NK-92 treated with Interleukin-12 subunit alpha and Interleukin-12 subunit beta, amount 100 ng/mL, for 24 hours (cell line): ENCODE results near the gene RFX2.
"Not testable (repeated sequence)": the region's sequence is repeated elsewhere in the genome, so short reads cannot be mapped to it uniquely, and the experiment has no call there.

Source experiments
- DNase-seq: peaks from one replicate; lab custom pipeline; 2025; lab: John Stamatoyannopoulos, UW

The RFX2 gene

GRCh38 chr19:5971714-5972354 is 138.5 kb downstream of the RFX2 start:
- no peak for DNase-seq

- no peak for DNase-seq
Measured at GRCh38 chr19:5969476-5969875, 140.8 kb downstream of the RFX2 start.

DNA sequence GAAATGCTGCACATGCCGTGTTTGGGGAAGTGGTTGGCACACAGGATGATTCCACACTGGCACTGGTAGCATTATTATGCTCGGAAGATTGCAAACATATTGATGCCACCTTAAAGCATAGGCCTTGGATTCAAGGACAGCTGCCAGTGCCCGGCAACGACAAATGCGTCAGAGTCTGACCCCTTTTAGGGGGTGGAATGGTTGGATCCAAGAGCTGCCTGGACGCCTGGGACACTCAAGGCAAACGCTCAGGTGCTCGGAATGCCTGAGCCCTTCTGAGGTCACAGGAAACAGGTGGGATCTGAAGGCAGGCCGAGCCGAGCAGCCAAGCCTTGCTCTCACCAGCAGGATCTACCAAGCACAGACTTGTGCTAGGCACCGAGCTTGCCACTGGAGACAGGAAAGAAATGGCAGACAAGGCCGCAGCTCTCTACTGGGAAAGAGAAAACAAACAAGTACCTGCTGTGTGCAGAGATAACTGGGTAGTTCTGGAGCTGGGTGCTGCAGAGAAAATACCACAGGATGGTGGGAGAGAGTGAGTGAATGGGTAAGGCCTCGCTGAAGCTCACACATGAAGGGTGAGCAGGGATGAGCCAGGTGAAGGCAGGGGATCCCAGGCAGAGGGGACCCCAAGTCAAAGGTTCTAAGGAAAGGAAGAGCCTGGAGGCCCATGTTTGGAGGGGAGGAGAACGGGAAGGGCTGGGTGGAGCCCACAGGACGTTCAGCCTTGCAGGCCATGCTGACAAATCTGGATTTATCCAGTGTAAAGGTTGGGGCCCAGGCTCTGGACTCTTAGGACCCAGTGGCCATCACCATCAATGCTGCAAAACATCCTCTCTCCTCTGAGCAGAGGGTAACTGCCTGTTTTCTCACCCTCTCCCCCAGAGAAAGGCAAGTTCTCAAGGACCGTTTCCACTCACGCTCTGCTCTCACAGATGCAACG is 141.6 kb downstream of the RFX2 start:
- no peak for DNase-seq

DNA sequence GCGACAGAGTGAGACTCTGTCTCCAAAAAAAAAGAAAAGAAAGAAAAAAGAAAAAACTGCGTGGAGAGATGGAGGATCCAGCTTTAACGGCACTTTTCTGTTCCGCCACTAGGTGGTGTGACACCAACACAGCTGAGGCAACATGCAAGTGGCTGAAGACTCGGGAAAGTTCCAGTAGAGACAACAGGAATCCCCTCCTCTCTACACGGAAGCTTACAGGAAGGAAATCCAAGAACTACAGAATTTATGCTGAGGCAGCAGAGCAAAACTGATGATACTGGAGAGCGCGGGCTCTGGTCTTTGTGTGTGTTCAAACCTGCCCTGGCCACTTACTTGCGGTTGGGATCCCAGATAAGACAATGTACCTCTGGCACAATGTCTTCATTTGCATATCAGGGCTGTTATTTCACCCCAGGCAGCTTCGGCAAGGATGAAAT is 142.3 kb downstream of the RFX2 start:
- peak; percentile 16 for DNase-seq

GRCh38 chr19:5967571-5967970 is 142.7 kb downstream of the RFX2 start:
- DNase-seq: no peak

DNA sequence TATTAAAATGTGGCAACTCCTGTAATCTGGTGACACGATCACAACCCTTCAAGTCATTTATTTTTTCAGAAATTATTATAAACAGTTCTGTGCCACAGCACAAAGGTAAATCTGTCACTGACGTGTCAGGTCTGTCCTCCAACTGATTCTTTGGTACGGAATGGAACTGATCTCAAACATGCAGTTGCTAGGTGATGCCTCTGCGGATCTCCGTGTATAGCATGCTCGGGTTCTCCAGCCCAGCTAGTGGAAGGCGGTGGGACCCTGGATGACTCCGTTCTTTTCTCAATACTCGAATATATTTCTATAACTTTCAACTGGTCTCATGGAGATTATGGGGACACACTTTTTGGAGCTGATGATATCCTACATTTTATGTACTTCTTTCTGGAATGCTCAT is 143.4 kb downstream of the RFX2 start:
- no peak for DNase-seq

DNA sequence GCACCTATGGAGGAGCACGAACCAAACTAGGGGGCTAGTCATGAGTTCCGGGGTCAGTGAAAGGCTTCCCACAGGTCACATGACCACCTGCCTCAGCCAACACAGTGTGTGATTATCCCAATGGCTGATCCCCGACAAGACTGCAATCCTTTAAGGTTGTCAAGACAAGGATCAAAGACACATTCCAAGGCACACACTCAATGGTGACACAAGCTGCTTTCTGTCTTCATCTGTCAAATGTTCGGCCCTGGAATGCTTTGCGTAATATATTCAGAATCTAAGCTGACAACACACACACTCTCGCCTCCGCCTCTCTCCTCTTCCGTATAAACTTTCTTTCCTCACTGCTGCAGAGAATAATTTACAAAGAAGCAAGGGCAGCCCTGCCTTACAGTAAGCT is 144.1 kb downstream of the RFX2 start:
- no peak for DNase-seq

- no peak for DNase-seq
Measured at GRCh38 chr19:5964816-5965565, 145.3 kb downstream of the RFX2 start.

- no peak for DNase-seq
Measured at GRCh38 chr19:5963855-5964254, 146.4 kb downstream of the RFX2 start.

DNA sequence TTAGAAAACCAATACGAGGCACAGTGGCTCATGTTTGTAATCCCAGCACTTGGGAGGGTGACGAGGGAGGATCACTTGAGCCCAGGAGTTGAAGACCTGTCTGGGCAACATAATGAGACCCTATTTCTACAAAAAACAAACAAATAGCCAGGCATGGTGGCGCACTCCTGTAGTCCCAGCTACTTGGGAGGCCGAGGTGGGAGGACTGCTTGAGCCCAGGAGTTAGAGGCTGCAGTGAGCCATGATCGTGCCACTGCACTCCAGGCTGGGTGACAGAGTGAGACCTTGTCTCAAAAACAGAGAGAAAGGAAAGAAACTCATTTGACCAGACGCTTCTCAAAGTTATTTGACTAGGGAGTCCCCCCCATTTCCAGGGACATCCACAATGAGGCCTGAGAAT is 147.0 kb downstream of the RFX2 start:
- DNase-seq: not testable (repeated sequence)

- DNase-seq: no peak
Measured at GRCh38 chr19:5961969-5962945, 148.0 kb downstream of the RFX2 start.

GRCh38 chr19:5961641-5961968 is 148.7 kb downstream of the RFX2 start:
- not testable (repeated sequence) for DNase-seq

DNA sequence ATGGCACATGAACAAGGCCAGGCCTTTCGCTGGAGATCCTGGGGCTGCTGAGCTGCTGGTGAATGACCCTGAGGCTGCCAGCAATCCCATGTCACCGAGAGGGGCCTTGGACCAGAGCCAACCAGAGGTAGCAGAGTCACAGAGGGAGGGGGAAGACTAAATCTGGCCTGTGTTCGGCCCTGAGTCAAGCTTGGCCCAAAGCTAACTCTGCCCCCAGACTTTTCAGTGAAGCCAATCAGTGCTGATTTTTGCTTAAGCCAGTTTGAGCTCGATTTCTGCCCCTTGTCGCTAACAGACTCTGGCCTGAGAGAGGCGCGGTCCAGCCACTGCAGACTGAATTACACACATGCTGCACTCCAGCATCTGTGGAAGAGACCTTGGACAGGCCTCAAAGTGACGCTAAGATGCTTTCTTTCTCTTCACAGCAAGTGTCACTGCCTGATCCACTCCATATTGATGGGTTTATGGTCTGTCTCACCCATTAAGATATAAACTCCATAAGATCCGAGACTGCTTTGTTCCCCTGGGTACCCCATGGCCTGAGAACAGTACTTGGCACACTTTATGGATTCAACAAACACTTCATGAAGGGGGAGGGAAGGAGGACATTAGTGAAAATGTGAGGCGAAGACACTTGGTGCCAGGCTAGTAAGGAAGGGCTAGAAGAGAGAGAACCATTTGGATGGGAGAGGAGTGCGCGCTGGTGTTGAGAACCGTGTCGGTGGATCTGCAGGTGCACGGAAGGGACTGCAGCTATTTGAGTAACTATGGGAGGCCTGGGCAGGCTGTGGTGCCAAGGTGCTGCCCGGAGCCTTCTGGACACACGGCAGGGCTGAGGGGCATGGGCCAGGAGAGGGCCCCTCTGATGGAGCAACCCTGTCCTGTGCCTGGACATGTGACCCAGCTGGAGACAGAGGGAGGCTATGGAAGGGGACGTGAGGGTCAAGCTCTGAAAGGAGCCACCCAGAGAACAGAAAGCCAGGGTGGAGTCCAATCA is 150.0 kb downstream of the RFX2 start:
- no peak for DNase-seq

DNA sequence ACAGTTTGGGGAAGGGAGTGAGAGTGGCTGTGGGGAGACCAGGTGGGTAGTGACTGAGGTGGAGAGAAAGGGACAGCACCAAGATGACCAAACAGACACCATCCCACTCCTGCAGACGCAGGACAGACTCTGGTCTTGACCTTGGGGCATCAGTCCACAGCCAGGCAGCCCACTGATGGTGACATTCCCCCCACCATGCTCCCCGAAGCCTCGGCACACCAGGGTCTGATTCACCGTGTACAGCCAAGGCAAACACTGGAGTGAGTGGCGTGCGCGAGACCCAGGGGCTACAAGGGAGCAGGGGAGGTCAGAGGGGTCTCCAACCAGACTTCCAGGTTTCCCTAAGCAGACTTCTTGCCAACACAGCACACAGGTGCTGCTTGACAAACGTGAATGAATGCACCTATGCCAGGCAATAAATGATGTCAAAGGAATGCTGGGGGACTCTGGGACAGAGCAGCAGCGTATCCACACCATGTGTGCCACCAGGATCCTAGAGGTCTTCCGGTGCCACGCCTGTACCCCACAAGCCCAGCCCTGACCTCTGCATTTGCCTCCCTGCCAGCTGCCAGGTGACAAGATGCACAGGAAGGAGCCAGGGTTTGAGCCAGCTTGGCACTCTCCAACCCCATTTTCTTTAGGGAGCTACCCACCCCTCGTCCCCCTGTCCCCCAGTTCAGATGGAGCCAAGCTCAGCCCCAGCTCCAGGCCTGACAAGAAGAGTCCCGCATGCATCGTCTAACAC is 150.9 kb downstream of the RFX2 start:
- DNase-seq: no peak

GRCh38 chr19:5958851-5959122 is 151.5 kb downstream of the RFX2 start:
- no peak for DNase-seq

DNA sequence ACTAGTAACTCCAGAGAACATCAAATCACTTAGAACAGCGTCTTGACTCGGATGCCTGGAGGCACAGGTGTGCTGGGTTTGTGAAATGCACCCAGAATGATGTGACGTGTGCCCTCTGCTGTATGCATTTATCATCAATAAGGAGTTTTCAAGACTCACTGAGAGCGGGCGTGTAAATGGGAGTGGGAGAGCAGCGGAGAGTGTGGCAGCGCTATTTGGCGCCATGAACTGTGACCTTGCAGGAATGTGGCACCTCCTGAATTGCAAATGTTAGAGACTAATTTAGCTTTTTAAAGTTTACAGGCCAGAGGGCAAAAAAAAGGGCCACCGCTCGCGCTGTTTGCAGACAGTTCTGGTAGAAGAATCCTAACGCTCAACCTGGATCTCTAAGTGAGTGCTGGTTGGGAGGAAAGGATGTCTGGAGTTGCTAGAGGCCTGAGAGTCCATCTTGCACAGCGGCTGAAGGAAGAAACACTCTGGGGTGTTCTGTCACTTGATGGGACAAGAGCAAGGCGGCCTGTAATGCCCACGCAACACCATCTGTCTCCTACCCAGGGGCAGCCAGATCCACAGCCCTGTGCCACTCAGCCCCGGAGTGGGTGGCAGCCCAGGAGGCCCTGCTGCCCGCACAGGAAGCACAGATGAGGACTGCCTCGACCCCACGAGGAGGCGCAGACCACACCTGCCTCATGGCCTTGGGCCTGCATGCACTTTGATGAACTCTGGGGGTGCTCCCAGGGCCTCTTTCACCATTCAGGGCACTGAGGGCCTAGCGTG is 152.0 kb downstream of the RFX2 start:
- no peak for DNase-seq

- DNase-seq: no peak
Measured at GRCh38 chr19:5957170-5957569, 153.1 kb downstream of the RFX2 start.

- no peak for DNase-seq
Measured at GRCh38 chr19:5956728-5957127, 153.6 kb downstream of the RFX2 start.

- DNase-seq: no peak
Measured at GRCh38 chr19:5956323-5956722, 154.0 kb downstream of the RFX2 start.
